Naive B cell (primary cell): ENCODE results near the gene CSTB. TPM values are rescaled to one million over a fixed set of nuclear protein-coding genes. Genes with fewer than 3 reads are reported as not detected.

ENCODE experiments used
- ATAC-seq, 2 donors: fragments of 150-1000 bp; cut with Tn5 transposase; 2 replicates each; pipeline ENCODE4 v1.10.0; 2021; ENCODE audit warnings: low read depth in 2 of 2, mild to moderate bottlenecking in 2 of 2, moderate library complexity in 2 of 2
- DNase-seq: peaks from one replicate; pipeline ENCODE4 v3.0.0; 2022
- H3K27ac Mint-ChIP-seq, 6 donors: one replicate each; pipeline ENCODE4 v1.8.0; 2020 to 2022; ENCODE audit warnings: mild to moderate bottlenecking in 6 of 6, mixed read lengths in 6 of 6, moderate library complexity in 5 of 6, inconsistent platforms in 2 of 6
- H3K27me3 Mint-ChIP-seq, 3 donors: one replicate each; pipeline ENCODE4 v1.8.0; 2021 to 2022; ENCODE audit warnings: mixed read lengths in 3 of 3, mild to moderate bottlenecking in 1 of 3
- H3K36me3 Mint-ChIP-seq, 2 donors: one replicate each; pipeline ENCODE4 v1.8.0; 2020 to 2022; ENCODE audit warnings: mixed read lengths in 2 of 2, inconsistent platforms in 1 of 2, mild to moderate bottlenecking in 1 of 2
- H3K4me1 Mint-ChIP-seq, 3 donors: one replicate each; pipeline ENCODE4 v1.8.0; 2020 to 2022; ENCODE audit warnings: mixed read lengths in 3 of 3, inconsistent platforms in 1 of 3, mild to moderate bottlenecking in 1 of 3, moderate library complexity in 1 of 3
- H3K4me3 Mint-ChIP-seq, 8 donors: one replicate each; pipeline ENCODE4 v1.8.0; 2020 to 2022; ENCODE audit warnings: mild to moderate bottlenecking in 8 of 8, mixed read lengths in 8 of 8, moderate library complexity in 8 of 8, inconsistent platforms in 2 of 8
- H3K9me3 Mint-ChIP-seq, 7 donors: one replicate each; pipeline ENCODE4 v1.8.0; 2020 to 2022; ENCODE audit warnings: mixed read lengths in 7 of 7, mild to moderate bottlenecking in 5 of 7, inconsistent platforms in 2 of 7, moderate library complexity in 1 of 7
- polyA plus RNA-seq, 6 donors: library from polyadenylated mRNA; unstranded; fragments of 300-500 nt; fragmentation: Illumina TruSeq; gene quantifications; one replicate each; pipeline ENCODE4 v1.2.3, GENCODE V29; 2021; ENCODE audit warnings: low read depth in 6 of 6

CSTB gene
- polyA plus RNA-seq, 6 donors from 2014 or later: 25.1 to 75.7 (median 39.2) TPM

DNA sequence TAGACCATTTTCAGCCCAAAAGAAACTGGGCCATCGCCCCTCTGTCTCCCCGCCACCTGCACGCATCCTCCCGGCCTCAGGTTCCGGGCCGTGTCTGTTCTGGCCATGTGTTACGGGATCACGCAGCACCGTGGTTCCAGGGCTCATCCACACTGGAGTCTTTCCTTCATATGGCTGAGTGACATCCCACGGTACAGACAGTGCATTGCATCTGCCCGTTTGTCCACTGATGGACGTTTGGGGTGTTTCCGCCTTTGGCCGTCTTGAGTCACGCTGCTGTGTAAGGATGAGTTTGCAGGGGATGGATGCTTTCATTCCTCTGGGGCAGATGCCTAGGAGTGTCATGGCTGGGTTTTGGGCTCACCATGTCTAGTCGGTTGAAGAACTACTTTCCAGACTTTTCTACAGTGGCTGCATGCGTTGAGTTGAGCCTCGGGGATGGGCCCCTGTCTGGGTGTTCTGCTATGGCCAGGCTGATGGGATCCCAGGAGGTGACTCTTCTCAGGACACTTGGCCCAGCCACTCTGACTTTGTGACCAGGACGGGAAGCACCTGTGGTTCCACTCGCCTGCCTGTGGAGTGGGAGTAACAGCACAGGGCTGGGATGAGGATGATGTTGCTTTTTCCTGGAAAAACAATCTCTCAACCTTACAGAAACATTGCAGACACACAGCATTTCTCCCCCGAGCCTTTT, 30.1 kb upstream of the CSTB start:
- H3K27ac Mint-ChIP-seq: peak overlapping the region; percentile 47 to 99 (median 95)

DNA sequence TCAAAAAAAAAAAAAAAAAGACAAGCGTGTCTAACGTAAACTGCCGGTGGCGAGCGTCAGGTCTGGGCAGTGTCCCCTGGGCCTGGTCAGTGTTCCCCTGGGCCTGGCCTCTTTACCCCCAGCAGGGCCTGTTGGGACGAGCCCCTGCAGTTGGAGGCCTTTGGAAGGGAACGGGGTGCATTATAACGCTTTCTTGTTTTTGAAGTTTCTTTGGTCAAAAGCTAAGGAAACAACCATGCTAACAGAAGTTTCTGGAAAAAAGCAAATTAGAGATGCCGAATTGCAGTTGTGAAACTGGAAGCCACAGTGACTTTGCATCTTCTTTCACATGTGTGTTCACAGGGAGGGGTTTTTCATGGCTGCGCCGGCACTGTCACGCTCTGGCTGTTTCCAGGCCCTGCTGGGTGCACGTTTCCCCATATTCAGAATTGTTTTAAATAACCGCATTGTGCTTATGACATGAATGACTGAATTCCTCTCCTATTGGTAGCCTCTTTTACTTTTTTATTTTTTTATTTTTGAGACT, 29.2 kb upstream of the CSTB start:
- ATAC-seq (peak; percentile 99 to 100), DNase-seq (peak; percentile 93)
- H3K4me3 Mint-ChIP-seq: peak overlapping the region; percentile 33 to 92 (median 78)
- H3K27ac Mint-ChIP-seq: peak overlapping the region; percentile 76 to 99 (median 95)
- peaks cover 0 to 14% of the 10 kb centered on the region in 2 donors for H3K36me3 Mint-ChIP-seq
- H3K9me3 Mint-ChIP-seq: no peaks in the 10 kb centered on the region
- no peaks in the 10 kb centered on the region for H3K27me3 Mint-ChIP-seq
- H3K4me1 Mint-ChIP-seq: peaks cover 22 to 42% (median 29%) of the 10 kb centered on the region in 3 donors

More for the DNA sequence above, 30.1 kb upstream of the CSTB start:
- DNase-seq: no peak
- Mint-ChIP-seq H3K9me3 (no peaks in the 10 kb centered on the region), H3K4me3 (peak overlapping the region; percentile 23 to 92 (median 78)), H3K36me3 (peaks cover 0 to 14% of the 10 kb centered on the region in 2 donors), H3K4me1 (peaks cover 28 to 50% (median 35%) of the 10 kb centered on the region in 3 donors), H3K27me3 (peaks cover 0 to 6% (median 0%) of the 10 kb centered on the region in 3 donors)
- ATAC-seq: no peak

DNA sequence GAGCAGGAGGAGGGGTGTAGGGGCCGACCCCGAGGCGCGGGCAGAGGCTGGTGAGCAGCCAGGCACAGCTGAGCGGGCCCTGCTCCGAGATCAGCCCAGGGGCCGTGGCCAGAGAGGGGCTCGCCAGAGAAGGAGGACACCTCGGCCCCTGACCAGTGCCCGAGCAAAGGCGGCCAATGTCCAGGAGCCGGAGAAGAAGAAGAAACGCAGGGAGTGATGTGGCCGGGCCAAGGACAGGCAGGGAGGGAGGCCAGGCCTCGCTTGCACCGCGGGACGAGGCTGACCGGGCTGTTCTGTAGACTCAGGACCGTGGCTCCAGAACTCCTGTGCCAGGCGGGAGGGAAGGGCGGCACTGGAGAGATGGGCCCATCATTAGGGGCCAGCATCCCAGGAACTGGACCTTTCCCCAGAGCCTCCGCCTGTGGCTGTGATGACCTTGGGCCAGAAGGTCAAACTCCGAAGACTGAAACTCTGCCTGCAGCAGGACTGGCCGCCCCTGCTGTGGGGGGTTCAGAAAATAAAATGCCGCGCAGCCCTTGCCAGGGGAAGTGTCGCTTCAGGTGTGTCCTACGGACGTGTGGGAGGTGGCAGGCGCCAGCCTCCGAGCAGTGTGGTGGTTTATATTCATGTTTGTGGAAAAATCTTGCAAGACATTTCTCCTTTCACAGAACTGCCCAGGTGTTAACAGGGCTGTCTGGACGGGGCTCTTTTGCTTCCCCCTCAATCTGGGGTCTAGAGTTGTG, 27.6 kb upstream of the CSTB start:
- no peak for ATAC-seq

DNA sequence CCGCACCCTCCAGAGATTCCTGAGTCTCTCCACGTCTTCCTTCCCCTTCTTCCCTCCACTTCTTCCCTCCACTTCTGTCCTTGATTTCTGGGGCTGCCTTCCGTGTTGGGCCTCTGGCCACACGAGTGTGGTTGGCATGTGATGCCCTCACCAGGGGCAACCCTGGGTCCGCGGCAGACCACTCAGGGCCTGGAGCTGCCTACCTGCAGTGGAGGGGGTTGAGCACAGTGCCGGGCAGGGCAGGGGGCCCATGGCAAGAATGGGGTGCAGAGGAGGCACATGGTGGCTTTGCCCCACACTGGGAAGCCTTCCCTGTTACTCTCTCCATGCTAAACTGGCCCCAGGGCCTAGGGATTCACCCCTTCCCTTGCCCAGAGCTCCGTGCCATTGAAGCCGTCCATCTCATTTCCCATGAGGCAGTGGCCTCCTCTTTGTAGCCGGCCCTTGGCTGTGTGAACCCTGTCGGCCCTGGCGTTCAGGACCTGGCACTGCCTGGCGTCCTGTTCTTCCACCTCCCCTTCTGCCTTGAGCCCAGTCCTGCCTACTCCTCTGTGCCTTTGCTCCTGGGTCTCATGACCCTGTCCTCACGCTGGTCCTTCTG, 26.7 kb upstream of the CSTB start:
- DNase-seq (no peak), ATAC-seq (no peak)
- Mint-ChIP-seq H3K9me3 (no peaks in the 10 kb centered on the region), H3K36me3 (peaks cover 0 to 28% of the 10 kb centered on the region in 2 donors), H3K4me1 (peaks cover 22 to 37% (median 29%) of the 10 kb centered on the region in 3 donors), H3K4me3 (no peak overlapping the region), H3K27me3 (no peaks in the 10 kb centered on the region), H3K27ac (peak overlapping the region in 3 of 6 donors; percentile 70 to 87 (median 74))

More for the DNA sequence above, 27.6 kb upstream of the CSTB start:
- Mint-ChIP-seq H3K4me1 (peaks cover 22 to 37% (median 29%) of the 10 kb centered on the region in 3 donors), H3K4me3 (peak overlapping the region in 2 of 8 donors; percentile 26 to 59), H3K27ac (peak overlapping the region in 5 of 6 donors; percentile 24 to 91 (median 67)), H3K27me3 (no peaks in the 10 kb centered on the region), H3K36me3 (peaks cover 0 to 19% of the 10 kb centered on the region in 2 donors), H3K9me3 (no peaks in the 10 kb centered on the region)
- DNase-seq: no peak

DNA sequence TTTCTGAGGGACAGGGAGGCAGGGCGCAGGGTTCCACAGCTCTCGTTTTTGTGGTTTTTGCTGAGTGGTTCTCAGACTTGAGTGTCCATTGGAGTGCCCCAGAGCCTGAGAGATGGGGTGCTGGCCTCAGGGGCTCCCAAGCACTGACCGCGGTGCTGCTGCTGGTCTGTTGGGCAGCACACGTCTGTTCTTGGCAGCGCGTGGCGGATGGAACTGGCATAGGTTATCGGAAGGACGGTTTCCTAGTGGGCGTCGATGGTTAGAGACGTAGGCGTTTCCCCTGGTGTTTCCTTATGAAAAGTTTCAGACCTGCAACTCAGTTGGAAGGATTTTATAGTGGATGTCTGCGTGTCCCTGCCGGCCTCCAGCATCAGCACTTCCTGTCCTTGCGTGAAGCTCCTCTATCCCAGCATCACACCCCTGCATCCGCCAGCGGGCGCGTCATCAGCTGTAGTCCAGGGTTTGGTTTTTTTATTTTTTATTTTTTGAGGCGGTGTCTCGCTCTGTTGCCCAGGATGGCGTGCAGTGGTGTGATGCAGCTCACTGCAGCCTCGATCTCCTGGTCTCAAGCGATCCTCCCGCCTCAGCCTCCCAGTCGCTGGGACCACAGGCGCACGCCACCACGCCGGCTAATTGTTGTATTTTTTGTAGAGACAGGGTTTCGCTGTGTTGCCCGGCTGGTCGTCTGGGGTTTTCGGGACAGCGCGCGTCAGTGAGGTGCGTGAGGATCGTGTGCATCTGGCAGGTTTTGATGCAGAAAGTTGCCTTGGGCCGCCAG, 25.1 kb upstream of the CSTB start:
- ATAC-seq (no peak), DNase-seq (no peak)
- Mint-ChIP-seq H3K27me3 (no peaks in the 10 kb centered on the region), H3K27ac (peak overlapping the region in 1 of 6 donors; percentile 47), H3K36me3 (peaks cover 0 to 29% of the 10 kb centered on the region in 2 donors), H3K4me1 (peaks cover 13 to 26% (median 17%) of the 10 kb centered on the region in 3 donors), H3K4me3 (no peak overlapping the region), H3K9me3 (no peaks in the 10 kb centered on the region)

DNA sequence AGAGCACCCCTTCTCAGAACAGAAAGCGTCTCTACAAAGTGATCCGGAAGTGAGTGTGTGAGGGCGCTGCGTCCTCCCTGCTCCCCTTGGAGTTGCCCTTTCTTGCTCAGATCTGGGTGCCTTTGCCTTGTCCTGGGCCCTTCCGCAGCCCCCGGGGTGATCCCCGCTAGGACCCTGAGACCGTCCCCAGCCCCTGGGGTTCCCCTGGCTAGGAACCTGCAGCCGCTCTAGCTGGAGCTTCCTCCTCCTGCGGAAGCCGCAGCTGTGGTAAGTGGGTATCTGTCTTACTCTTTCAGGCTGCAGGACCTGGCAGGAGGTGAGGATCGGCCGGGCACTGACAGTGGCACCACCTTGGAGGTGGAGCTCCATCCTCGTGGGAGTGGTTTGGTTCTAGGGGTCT, 24.5 kb upstream of the CSTB start:
- no peak overlapping the region for H3K27ac Mint-ChIP-seq

DNA sequence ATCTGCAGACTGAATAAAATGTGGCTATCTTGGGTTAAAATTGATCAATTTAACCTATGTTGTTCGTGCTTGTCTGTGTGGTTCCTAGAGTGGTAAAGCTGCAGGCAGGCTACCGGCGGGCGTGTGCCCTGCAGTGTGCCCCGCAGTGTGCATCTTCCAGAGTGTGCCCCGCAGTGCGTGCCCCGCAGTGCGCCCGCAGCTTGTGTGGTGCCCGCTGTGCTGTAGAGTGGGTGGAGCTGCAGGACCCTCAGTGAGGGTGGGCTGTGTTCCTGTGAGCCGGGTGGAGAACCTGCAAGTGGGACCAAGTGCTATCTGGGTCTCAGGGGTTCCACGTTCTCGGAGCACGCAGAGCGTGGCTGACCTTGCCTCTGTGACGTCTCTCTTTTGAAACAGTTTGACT, 24.0 kb upstream of the CSTB start:
- ATAC-seq: no peak
- H3K36me3 Mint-ChIP-seq: peaks cover 0 to 29% of the 10 kb centered on the region in 2 donors
- H3K4me1 Mint-ChIP-seq: peaks cover 6 to 18% (median 7%) of the 10 kb centered on the region in 3 donors
- H3K4me3 Mint-ChIP-seq: peak overlapping the region in 2 of 8 donors; percentile 9 to 30
- DNase-seq: no peak
- H3K27me3 Mint-ChIP-seq: no peaks in the 10 kb centered on the region
- H3K27ac Mint-ChIP-seq: no peak overlapping the region
- H3K9me3 Mint-ChIP-seq: no peaks in the 10 kb centered on the region

More for the DNA sequence above, 24.5 kb upstream of the CSTB start:
- peak overlapping the region in 1 of 8 donors; percentile 9 for H3K4me3 Mint-ChIP-seq
- peaks cover 0 to 29% of the 10 kb centered on the region in 2 donors for H3K36me3 Mint-ChIP-seq
- DNase-seq (no peak), ATAC-seq (no peak)
- H3K9me3 Mint-ChIP-seq: no peaks in the 10 kb centered on the region
- peaks cover 7 to 20% (median 11%) of the 10 kb centered on the region in 3 donors for H3K4me1 Mint-ChIP-seq
- H3K27me3 Mint-ChIP-seq: no peaks in the 10 kb centered on the region

DNA sequence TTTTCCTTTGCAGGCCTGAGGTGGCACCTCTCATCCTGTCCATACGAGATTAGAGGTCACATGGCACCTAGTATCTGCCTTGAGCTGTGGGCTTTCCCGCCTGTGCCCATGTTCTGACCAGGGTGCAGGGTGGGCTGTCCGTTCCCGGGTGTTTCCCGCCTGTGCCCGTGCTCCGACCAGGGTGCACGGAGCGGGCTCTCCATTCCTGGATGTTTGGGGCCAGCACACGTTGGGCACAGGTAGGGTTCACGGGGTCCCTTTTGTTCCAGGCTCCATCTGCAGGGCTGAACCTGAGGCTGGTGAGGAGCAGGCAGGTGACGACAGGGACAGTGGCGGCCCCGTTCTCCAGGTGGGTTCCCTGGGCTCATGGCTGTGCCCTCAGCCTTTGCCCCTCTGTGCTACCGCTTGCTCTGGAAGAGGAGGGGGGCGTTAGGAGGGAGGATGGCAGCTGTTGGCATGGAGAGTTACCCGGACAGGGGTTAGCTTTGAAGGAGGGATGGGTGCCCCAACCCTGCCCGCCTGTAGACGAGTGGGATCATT, 23.3 kb upstream of the CSTB start:
- no peaks in the 10 kb centered on the region for H3K9me3 Mint-ChIP-seq
- H3K4me1 Mint-ChIP-seq: peaks cover 0 to 15% (median 8%) of the 10 kb centered on the region in 3 donors
- no peak overlapping the region for H3K27ac Mint-ChIP-seq
- no peak for DNase-seq
- no peak for ATAC-seq
- no peaks in the 10 kb centered on the region for H3K27me3 Mint-ChIP-seq
- H3K4me3 Mint-ChIP-seq: peak overlapping the region in 1 of 8 donors; percentile 9
- H3K36me3 Mint-ChIP-seq: peaks cover 0 to 29% of the 10 kb centered on the region in 2 donors

DNA sequence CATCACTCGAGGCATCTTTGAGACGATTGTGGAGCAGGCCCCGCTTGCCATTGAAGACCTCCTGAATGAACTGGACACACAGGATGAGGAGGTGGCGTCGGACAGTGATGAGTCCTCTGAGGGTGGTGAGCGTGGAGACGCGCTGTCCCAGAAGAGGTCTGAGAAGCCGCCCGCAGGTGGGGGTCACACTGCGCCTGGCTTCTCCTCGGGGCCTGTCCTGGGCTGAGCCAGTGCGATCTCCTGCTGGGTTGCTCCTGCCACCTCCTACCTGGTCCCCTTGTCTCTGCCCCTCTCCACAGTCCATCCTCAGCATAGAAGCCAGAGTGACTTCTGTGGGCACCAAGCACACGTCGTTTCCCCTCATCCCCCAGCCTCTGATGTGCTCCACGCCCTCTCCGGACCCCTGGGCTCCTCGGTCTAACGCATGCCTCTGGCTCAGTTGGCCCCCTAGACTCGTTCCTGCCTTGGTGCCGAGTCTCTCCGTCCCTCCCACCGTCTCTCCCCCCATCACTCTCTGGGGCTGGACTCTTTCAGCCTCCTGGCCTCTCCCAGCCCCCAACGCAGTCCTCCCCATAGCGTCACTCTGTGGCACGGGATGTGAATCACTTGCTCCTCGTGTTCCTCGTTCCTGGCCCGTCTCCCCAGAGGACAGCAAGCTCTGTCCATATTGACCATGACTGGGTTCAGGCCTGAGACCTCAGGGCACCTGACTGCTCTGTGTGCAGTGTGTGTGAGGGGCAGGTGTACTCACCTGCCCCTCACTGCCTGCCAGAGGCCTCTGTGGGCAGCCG, 22.0 kb upstream of the CSTB start:
- Mint-ChIP-seq H3K9me3 (no peaks in the 10 kb centered on the region), H3K27ac (no peak overlapping the region), H3K4me3 (peak overlapping the region in 1 of 8 donors; percentile 16), H3K27me3 (no peaks in the 10 kb centered on the region), H3K4me1 (peaks cover 0 to 7% (median 6%) of the 10 kb centered on the region in 3 donors), H3K36me3 (peaks cover 0 to 25% of the 10 kb centered on the region in 2 donors)
- DNase-seq (no peak), ATAC-seq (no peak)

DNA sequence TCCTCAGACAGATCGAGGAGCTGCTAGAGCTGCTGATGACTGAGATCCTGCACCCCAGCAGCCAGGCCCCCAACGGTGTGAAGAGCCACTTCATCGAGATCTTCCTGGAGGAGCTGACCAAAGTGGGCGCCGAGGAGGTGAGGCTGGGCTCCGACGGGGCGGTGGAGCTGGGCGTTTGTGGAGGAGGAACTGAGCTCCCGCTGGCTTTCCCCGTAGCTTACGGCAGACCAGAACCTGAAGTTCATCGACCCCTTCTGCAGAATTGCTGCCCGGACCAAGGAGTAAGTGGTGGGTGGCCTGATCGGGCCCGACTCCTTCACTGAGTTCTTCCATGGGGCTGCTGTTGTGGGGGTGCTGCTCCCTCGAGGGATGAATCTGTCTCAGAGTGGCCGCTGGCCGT, 21.3 kb upstream of the CSTB start:
- H3K27ac Mint-ChIP-seq: no peak overlapping the region
- peaks cover 2 to 7% (median 4%) of the 10 kb centered on the region in 3 donors for H3K4me1 Mint-ChIP-seq
- no peaks in the 10 kb centered on the region for H3K27me3 Mint-ChIP-seq
- H3K4me3 Mint-ChIP-seq: peak overlapping the region in 1 of 8 donors; percentile 16
- peaks cover 1 to 19% of the 10 kb centered on the region in 2 donors for H3K36me3 Mint-ChIP-seq
- H3K9me3 Mint-ChIP-seq: no peaks in the 10 kb centered on the region
- ATAC-seq (no peak), DNase-seq (no peak)

DNA sequence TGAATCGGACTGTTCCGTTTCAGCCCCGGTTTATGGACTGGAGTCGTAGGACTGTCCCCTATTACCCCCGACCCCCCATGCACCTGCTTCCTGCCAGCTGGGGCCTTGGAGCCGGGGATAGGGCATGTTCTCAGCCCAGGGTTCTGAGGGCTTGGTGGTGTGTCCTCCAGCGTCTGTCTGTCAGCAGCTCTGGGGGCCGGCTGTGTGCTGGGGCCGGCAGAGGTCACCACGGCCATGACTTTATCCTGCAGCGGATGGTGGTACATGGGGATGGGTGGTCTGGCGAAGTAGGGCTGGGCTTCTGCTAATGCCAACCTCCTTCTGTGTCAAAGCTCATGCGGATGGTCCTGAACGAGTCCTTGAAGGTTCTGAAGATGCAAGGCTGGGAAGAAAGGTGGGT, 18.7 kb upstream of the CSTB start:
- no peak overlapping the region for H3K4me3 Mint-ChIP-seq
- ATAC-seq: no peak
- H3K4me1 Mint-ChIP-seq: peaks cover 21 to 27% (median 22%) of the 10 kb centered on the region in 3 donors
- no peaks in the 10 kb centered on the region for H3K27me3 Mint-ChIP-seq
- no peak for DNase-seq
- H3K9me3 Mint-ChIP-seq: no peaks in the 10 kb centered on the region
- peaks cover 7 to 23% of the 10 kb centered on the region in 2 donors for H3K36me3 Mint-ChIP-seq
- no peak overlapping the region for H3K27ac Mint-ChIP-seq

DNA sequence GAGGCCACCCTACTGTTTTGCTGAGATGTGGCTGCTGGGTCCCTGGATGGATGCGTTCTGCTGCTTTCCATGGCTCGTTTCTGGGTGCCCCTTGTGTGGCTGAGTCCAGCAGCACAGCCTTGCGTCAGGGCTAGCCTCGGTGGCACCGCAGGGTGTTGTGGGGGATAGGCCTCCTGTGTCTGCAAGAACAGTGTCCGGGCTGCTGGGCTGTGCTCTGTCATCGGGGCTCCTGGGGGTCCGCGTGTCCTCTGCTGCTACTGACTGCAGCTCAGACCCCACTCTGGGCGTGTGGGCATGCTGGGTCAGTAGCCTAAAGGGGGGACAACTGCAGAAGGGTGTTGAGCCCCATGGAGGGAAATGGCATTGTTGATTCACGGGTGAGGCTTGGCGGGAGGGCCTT, 18.2 kb upstream of the CSTB start:
- Mint-ChIP-seq H3K27ac (no peak overlapping the region), H3K4me3 (peak overlapping the region in 2 of 8 donors; percentile 29 to 30), H3K27me3 (no peaks in the 10 kb centered on the region), H3K36me3 (peaks cover 7 to 23% of the 10 kb centered on the region in 2 donors), H3K4me1 (peaks cover 22 to 28% (median 23%) of the 10 kb centered on the region in 3 donors), H3K9me3 (no peaks in the 10 kb centered on the region)
- ATAC-seq (no peak), DNase-seq (no peak)
